Measurements from ENCODE around the gene ADAP1.

DNA sequence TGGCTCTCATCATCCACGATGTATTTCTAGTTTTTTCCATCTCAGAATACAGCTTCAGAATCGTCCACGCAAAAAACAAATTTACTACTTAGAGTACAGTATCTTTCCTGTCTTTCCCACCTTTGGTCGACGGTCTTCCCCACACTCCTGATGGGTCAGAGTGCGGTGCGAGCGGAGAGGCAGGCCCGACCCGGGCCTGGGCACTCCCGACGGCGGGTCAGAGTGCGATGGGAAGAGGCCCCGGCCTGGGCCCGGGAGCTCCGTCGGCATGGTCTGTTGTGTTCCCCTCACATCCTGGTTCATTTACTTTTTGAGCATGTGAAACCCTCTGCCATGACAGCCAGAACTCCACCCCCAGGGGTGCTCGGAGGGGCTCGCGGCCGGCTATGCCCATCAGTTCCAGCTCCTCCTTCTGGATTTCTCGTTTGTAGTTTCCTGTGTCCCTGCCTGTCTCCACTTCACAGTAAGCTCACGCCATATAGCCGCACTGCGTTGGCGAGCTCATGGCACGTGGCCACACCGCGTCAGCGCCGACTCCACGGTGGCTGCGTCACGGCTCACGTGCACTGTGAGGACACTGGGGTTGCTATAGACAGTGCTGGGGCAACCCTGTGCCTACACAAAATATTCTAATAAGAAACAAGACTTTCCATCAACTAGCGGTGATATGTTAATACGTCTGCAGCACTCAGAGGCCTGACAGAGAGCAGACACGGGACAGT is 13.0 kb upstream of the ADAP1 start:
- TF ChIP-seq, protein P1, sequence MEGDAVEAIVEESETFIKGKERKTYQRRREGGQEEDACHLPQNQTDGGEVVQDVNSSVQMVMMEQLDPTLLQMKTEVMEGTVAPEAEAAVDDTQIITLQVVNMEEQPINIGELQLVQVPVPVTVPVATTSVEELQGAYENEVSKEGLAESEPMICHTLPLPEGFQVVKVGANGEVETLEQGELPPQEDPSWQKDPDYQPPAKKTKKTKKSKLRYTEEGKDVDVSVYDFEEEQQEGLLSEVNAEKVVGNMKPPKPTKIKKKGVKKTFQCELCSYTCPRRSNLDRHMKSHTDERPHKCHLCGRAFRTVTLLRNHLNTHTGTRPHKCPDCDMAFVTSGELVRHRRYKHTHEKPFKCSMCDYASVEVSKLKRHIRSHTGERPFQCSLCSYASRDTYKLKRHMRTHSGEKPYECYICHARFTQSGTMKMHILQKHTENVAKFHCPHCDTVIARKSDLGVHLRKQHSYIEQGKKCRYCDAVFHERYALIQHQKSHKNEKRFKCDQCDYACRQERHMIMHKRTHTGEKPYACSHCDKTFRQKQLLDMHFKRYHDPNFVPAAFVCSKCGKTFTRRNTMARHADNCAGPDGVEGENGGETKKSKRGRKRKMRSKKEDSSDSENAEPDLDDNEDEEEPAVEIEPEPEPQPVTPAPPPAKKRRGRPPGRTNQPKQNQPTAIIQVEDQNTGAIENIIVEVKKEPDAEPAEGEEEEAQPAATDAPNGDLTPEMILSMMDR (IDR thresholded peaks at IDR 0.05; ENCODE audit: borderline replicate concordance, extremely low read depth, low read length, poor library complexity, severe bottlenecking) = no peak
- no peak for TF ChIP-seq EZH2 (IDR thresholded peaks at IDR 0.05; ENCODE audit: borderline replicate concordance, low read depth, low read length, severe bottlenecking)

Data from DND-41 (cell line).